ENCODE data around the gene WWOX.

DNA sequence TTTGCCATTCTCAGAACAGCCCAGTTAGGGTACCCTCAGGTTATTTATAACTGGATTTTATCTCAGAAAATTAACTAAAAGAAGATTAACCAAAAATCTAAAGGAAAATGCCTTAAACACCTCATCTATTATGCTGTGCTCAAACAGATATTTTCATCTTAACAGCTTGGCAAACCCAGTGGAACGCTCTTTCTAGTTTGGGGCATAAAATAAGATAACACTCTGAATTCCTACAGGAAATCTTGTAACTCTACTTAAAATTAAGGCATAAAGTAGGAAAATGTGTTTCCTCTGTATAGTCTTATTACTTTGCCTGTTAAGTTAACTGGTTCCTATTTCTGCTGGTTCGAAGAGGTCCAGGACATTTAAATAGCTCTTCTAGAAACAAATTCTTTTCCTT, 777.2 kb downstream of the WWOX start:
- TF ChIP-seq EP300 (IDR thresholded peaks at IDR 0.05) (no peak), POLR2A (IDR thresholded peaks at IDR 0.05) (no peak)

All from gastroesophageal sphincter (tissue), 2 donors.